T-cell (primary cell): ENCODE results near the gene IL34. TPM values are rescaled to one million over a fixed set of nuclear protein-coding genes. Genes with fewer than 3 reads are reported as not detected.

ENCODE experiments used
- ATAC-seq, 4 experiments: fragments of 200-7000 bp in 3 of 4; fragments of 150-1000 bp in 1 of 4; cut with Tn5 transposase; replicated peaks in 1 of 4; 1 replicate in 3 of 4; 2 replicates in 1 of 4; pipeline ENCODE4 v1.10.0; 2021; ENCODE audit warnings: moderate library complexity in 3 of 4, mild to moderate bottlenecking in 2 of 4, moderate number of reproducible peaks in 1 of 4
- CTCF ChIA-PET, 2 donors: fragments of 300-600 bp; sonication (Branson Sonifier 250); formaldehyde crosslinking; loops; one replicate each; lab custom pipeline; 2022; ENCODE audit warnings: antibody characterized with exemption in 2 of 2; lab: Charles Lee
- POLR2A ChIA-PET, 2 donors: fragments of 300-600 bp; sonication (Branson Sonifier 250); formaldehyde crosslinking; loops; one replicate each; lab custom pipeline; 2022; ENCODE audit warnings: antibody characterized with exemption in 2 of 2; lab: Charles Lee
- DNase-seq, 35 experiments: peaks; one replicate each; pipeline versions ENCODE4 v3.0.0 to v3.0.0-alpha.2; 2013 to 2023
- H3K27ac ChIP-seq: one replicate; pipeline ENCODE4 v1.5.1; 2013; ENCODE audit warnings: low read length
- H3K27me3 ChIP-seq, 2 experiments: replicated peaks in 1 of 2; 1 replicate in 1 of 2; 2 replicates in 1 of 2; pipeline versions ENCODE4 v1.6.1 to v1.7.0; 2013; ENCODE audit warnings: low read length in 1 of 2, mixed read lengths in 1 of 2; ENCODE audit not compliant: control insufficient read depth in 2 of 2, insufficient read depth in 2 of 2; ENCODE audit errors: extremely low read depth in 1 of 2
- H3K36me3 ChIP-seq, 2 donors: 1 replicate in 1 of 2; 2 replicates in 1 of 2; pipeline versions ENCODE4 v1.6.1 to v1.7.0; 2013; ENCODE audit warnings: low read length in 1 of 2; ENCODE audit not compliant: control insufficient read depth in 2 of 2, insufficient read depth in 1 of 2; ENCODE audit errors: extremely low read depth in 1 of 2
- H3K4me1 ChIP-seq, 2 experiments: 1 replicate in 1 of 2; 2 replicates in 1 of 2; pipeline versions ENCODE4 v1.6.1 to v1.7.0; 2013; ENCODE audit warnings: low read length in 2 of 2, mixed read lengths in 1 of 2; ENCODE audit not compliant: insufficient read depth in 2 of 2, control insufficient read depth in 1 of 2; ENCODE audit errors: extremely low read depth in 1 of 2
- H3K4me3 ChIP-seq, 2 donors: 1 replicate in 1 of 2; 2 replicates in 1 of 2; pipeline versions ENCODE4 v1.5.1 to v1.7.0; 2013; ENCODE audit warnings: mild to moderate bottlenecking in 2 of 2, low read length in 1 of 2, moderate library complexity in 1 of 2; ENCODE audit not compliant: control insufficient read depth in 1 of 2; ENCODE audit errors: extremely low read depth in 1 of 2
- H3K9me3 ChIP-seq: 2 replicates; pipeline ENCODE4 v1.7.0; 2013
- H3K27ac Mint-ChIP-seq, 2 donors: one replicate each; pipeline ENCODE4 v1.8.0; 2020 to 2021; ENCODE audit warnings: mild to moderate bottlenecking in 2 of 2, mixed read lengths in 2 of 2
- H3K27me3 Mint-ChIP-seq, 2 donors: one replicate each; pipeline ENCODE4 v1.8.0; 2021 to 2022; ENCODE audit warnings: mixed read lengths in 2 of 2
- H3K36me3 Mint-ChIP-seq: one replicate; pipeline ENCODE4 v1.8.0; 2021; ENCODE audit warnings: mixed read lengths
- H3K4me1 Mint-ChIP-seq, 3 donors: one replicate each; pipeline ENCODE4 v1.8.0; 2020 to 2022; ENCODE audit warnings: mixed read lengths in 3 of 3, mild to moderate bottlenecking in 1 of 3
- H3K4me3 Mint-ChIP-seq, 3 donors: one replicate each; pipeline ENCODE4 v1.8.0; 2020 to 2022; ENCODE audit warnings: mild to moderate bottlenecking in 3 of 3, mixed read lengths in 3 of 3, moderate library complexity in 3 of 3
- H3K9me3 Mint-ChIP-seq, 3 donors: one replicate each; pipeline ENCODE4 v1.8.0; 2020 to 2022; ENCODE audit warnings: mixed read lengths in 3 of 3
- WGBS: methylation state at CpG from one replicate; pipeline ENCODE4 v1.1.5; 2013; ENCODE audit warnings: missing lambda C conversion rate; ENCODE audit not compliant: insufficient coverage; 5-methylcytosine and 5-hydroxymethylcytosine counted together
- total RNA-seq, 35 experiments: library from RNA in 6 of 35; stranded (reverse) in 6 of 35; fragments of 120-200 nt in 1 of 35; gene quantifications; one replicate each; pipeline versions ENCODE4 v1.2.1 to v1.2.4 and lab custom pipeline; 2013 to 2026

Gene IL34
- total RNA-seq, 5 donors from 2014 or later (not counting 1 experiment from before 2014, with no cell fraction given): 0.20 to 0.53 (median 0.45) TPM; not detected in 2

GRCh38 chr16:70661534-70661917 is 15.2 kb downstream of the IL34 start:
- Mint-ChIP-seq H3K27ac (no peak overlapping the region), H3K36me3 (peaks cover 7% of the 10 kb centered on the region)
- POLR2A ChIA-PET: interaction anchor here in 1 of 2 donors (0.7 kb wide), 1 partner anchor 275 kb away, joined by 3 read pairs; no protein-coding TSS in a partner anchor

GRCh38 chr16:70661918-70662641 is 15.7 kb downstream of the IL34 start:
- DNase-seq (no peak), ATAC-seq (no peak)
- CTCF ChIA-PET: no interaction called here
- no peak overlapping the region for H3K27ac Mint-ChIP-seq
- POLR2A ChIA-PET: interaction anchor here in 1 of 2 donors (0.7 kb wide), 1 partner anchor 276 kb away, joined by 3 read pairs; no protein-coding TSS in a partner anchor
- WGBS: 83% methylated on average over 21 of the region's 21 CpGs
- Histone ChIP-seq H3K4me1 (peaks cover 0 to 3% of the 10 kb centered on the region in 2 experiments), H3K36me3 (peaks cover 0 to 8% of the 10 kb centered on the region in 2 donors), H3K27me3 (no peaks in the 10 kb centered on the region), H3K4me3 (no peak overlapping the region), H3K27ac (no peak overlapping the region), H3K9me3 (no peaks in the 10 kb centered on the region)
- no peaks in the 10 kb centered on the region for H3K4me1 Mint-ChIP-seq
- H3K27me3 Mint-ChIP-seq: no peaks in the 10 kb centered on the region
- H3K36me3 Mint-ChIP-seq: peaks cover 10% of the 10 kb centered on the region
- no peak overlapping the region for H3K4me3 Mint-ChIP-seq
- no peaks in the 10 kb centered on the region for H3K9me3 Mint-ChIP-seq

More at GRCh38 chr16:70661534-70661917, 15.2 kb downstream of the IL34 start:
- no peak overlapping the region for H3K27ac ChIP-seq
- Mint-ChIP-seq H3K27me3 (no peaks in the 10 kb centered on the region), H3K9me3 (no peaks in the 10 kb centered on the region), H3K4me1 (no peaks in the 10 kb centered on the region), H3K4me3 (no peak overlapping the region)
- H3K36me3 ChIP-seq: peaks cover 0 to 8% of the 10 kb centered on the region in 2 donors
- DNase-seq (no peak), ATAC-seq (no peak)
- H3K4me1 ChIP-seq: peaks cover 0 to 3% of the 10 kb centered on the region in 2 experiments
- no peaks in the 10 kb centered on the region for H3K27me3 ChIP-seq
- H3K9me3 ChIP-seq: no peaks in the 10 kb centered on the region
- CTCF ChIA-PET: no interaction called here
- WGBS: 81% methylated on average over 9 of the region's 17 CpGs
- H3K4me3 ChIP-seq: no peak overlapping the region

- H3K27me3 ChIP-seq: no peaks in the 10 kb centered on the region
- peaks cover 0 to 3% of the 10 kb centered on the region in 2 experiments for H3K4me1 ChIP-seq
- DNase-seq (no peak), ATAC-seq (no peak)
- H3K36me3 ChIP-seq: peaks cover 0 to 8% of the 10 kb centered on the region in 2 donors
- H3K4me3 Mint-ChIP-seq: no peak overlapping the region
- H3K27ac ChIP-seq: no peak overlapping the region
- WGBS: 87% methylated on average over 6 of the region's 13 CpGs
- no peak overlapping the region for H3K4me3 ChIP-seq
- ChIA-PET CTCF (no interaction called here), POLR2A (no interaction called here)
- peaks cover 10% of the 10 kb centered on the region for H3K36me3 Mint-ChIP-seq
- no peak overlapping the region for H3K27ac Mint-ChIP-seq
- no peaks in the 10 kb centered on the region for H3K27me3 Mint-ChIP-seq
- H3K4me1 Mint-ChIP-seq: no peaks in the 10 kb centered on the region
- no peaks in the 10 kb centered on the region for H3K9me3 ChIP-seq
- H3K9me3 Mint-ChIP-seq: no peaks in the 10 kb centered on the region
These were observed 16.7 kb downstream of the IL34 start for GRCh38 chr16:70662991-70663523.

GRCh38 chr16:70663524-70664324 is 17.4 kb downstream of the IL34 start:
- Mint-ChIP-seq H3K4me3 (no peak overlapping the region), H3K4me1 (no peaks in the 10 kb centered on the region), H3K36me3 (peaks cover 11% of the 10 kb centered on the region), H3K9me3 (no peaks in the 10 kb centered on the region), H3K27ac (no peak overlapping the region), H3K27me3 (no peaks in the 10 kb centered on the region)
- Histone ChIP-seq H3K9me3 (no peaks in the 10 kb centered on the region), H3K27me3 (no peaks in the 10 kb centered on the region), H3K4me3 (no peak overlapping the region), H3K4me1 (peaks cover 0 to 3% of the 10 kb centered on the region in 2 experiments), H3K36me3 (peaks cover 0 to 8% of the 10 kb centered on the region in 2 donors), H3K27ac (no peak overlapping the region)
- ATAC-seq: no peak
- DNase-seq: no peak
- CTCF ChIA-PET: no interaction called here
- WGBS: 92% methylated on average over 45 of the region's 56 CpGs
- POLR2A ChIA-PET: no interaction called here

- H3K4me1 Mint-ChIP-seq: no peaks in the 10 kb centered on the region
- DNase-seq (no peak), ATAC-seq (no peak)
- H3K9me3 ChIP-seq: no peaks in the 10 kb centered on the region
- WGBS: 94% methylated on average over 34 of the region's 39 CpGs
- POLR2A ChIA-PET: no interaction called here
- H3K4me3 ChIP-seq: no peak overlapping the region
- H3K27me3 Mint-ChIP-seq: no peaks in the 10 kb centered on the region
- H3K27me3 ChIP-seq: no peaks in the 10 kb centered on the region
- CTCF ChIA-PET: no interaction called here
- H3K4me3 Mint-ChIP-seq: no peak overlapping the region
- peaks cover 0 to 3% of the 10 kb centered on the region in 2 experiments for H3K4me1 ChIP-seq
- no peaks in the 10 kb centered on the region for H3K9me3 Mint-ChIP-seq
- no peak overlapping the region for H3K27ac ChIP-seq
- H3K36me3 Mint-ChIP-seq: peaks cover 14% of the 10 kb centered on the region
- H3K36me3 ChIP-seq: peaks cover 0 to 8% of the 10 kb centered on the region in 2 donors
- no peak overlapping the region for H3K27ac Mint-ChIP-seq
These were observed 18.2 kb downstream of the IL34 start for GRCh38 chr16:70664325-70665112.
